TTC549 (cell line): ENCODE results near the gene UGP2.

Experiments used
- FAIRE-seq: peaks from 2 replicates; lab custom pipeline; 2012; peaks lifted over from hg19 to GRCh38; lab: Jason Lieb, UNC

UGP2 gene

DNA sequence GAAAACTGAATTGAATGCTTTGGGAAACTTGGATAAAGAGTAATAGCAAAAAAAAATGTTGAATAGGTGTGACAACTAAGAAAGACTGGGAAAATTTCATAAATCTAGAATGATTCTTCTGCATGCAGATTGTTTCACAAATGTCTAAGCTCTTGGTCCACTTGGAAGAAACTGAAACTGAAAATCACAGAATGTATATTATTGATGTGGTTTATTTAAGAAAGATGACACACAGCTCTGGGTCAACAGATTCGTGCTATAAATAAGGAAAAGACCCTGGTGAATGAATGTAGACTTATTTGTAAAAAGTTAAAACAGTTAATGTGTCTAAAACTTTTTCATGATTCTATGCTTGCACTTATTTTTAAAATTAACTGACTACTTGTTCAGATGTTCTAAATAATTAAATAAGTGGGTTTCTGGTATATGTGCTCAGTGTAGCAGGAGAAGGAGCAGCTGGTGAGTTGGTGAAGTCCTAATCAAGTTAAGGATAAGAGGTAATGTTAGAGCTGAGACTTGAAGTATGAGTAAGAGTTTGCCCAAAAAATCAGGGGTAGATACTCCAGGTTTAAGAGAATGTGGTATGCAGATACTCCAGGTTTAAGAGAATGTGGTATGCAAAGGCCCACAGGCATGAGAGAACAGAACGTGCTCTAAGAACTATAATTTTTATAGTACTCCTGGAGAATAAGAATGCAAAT, 24.5 kb downstream of the UGP2 start:
- FAIRE-seq, result no peak

DNA sequence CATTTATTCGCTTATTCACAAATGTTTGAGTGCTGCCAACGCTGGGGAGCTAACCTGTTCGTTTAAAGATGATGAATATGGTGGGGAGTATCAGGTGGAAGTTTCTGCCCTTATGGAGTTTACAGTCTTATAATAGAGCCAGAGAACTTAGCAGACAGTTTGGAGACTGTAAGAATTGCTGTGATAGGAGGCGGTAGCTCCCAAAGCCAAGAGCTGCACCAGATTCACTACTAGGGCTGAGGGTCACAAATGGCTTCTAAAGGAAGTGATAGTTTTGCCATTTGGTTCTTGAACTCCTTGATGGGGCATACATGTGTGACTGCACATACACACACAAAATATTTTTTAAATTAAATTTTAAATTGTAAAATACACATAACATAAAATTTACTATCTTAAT, 29.0 kb downstream of the UGP2 start:
- FAIRE-seq, result no peak

DNA sequence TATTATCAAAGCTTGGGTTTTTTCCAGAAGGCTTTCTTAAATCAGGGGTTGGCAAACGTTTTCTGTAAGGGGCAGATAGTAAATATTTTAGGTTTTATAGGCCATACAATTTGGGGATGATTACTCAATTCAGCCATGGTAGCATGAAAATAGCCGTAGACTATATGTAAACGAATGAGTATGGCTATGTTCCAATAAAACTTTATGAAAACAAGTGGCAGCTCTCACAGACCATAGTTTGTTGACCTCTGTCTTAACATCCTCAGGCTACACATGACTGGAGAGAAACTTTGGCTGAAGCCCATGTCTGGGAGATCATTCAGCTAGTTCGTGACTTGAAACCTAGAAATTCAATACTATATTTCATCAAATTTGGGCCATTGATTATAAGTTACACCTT, 30.2 kb downstream of the UGP2 start:
- no peak for FAIRE-seq

GRCh38 chr2:63872571-63873328, 31.1 kb downstream of the UGP2 start:
- no peak for FAIRE-seq

- FAIRE-seq, result no peak
Observed at GRCh38 chr2:63874204-63875130, 32.8 kb downstream of the UGP2 start.

DNA sequence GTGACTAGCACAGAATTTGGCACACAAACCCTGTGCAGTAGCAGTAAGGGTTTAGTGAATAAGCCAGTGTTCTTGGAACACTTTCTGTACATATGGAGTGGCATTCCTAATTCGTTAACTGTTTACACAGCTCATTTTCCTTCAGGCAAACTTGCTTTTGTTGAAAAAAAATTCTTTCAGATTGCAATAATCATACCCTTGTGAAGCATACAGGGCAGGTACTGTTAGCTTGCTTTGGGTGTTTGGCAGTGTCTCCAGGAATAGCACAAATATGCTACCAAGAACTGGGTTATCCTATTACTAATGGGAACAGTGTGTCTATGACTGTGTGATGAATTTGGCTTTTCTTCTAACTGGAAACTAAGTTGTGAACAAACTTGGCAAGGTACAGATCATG, 33.4 kb downstream of the UGP2 start:
- no peak for FAIRE-seq

- FAIRE-seq, result no peak
Observed at GRCh38 chr2:63875559-63876245, 34.0 kb downstream of the UGP2 start.

DNA sequence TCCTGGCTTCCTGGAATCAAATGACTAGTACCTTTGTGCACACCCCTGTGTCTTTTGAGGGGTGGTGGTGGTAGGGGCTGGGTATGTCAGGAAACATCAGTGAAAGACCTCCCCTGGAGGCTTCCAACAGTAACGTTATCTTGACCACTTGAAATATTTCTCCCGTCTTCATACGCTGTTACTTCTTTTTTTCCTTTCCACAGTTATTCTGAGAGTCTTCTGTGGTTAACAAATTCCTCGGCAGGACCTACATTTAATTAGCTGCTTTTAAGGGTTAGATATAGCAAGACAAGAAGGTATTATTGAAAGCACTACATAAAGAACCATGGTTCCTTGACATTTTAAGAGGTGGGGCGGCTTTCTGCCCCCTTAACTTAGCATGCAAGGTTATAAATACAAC, 34.6 kb downstream of the UGP2 start:
- FAIRE-seq, result no peak

- no peak for FAIRE-seq
Observed at GRCh38 chr2:63878486-63878885, 36.8 kb downstream of the UGP2 start.

DNA sequence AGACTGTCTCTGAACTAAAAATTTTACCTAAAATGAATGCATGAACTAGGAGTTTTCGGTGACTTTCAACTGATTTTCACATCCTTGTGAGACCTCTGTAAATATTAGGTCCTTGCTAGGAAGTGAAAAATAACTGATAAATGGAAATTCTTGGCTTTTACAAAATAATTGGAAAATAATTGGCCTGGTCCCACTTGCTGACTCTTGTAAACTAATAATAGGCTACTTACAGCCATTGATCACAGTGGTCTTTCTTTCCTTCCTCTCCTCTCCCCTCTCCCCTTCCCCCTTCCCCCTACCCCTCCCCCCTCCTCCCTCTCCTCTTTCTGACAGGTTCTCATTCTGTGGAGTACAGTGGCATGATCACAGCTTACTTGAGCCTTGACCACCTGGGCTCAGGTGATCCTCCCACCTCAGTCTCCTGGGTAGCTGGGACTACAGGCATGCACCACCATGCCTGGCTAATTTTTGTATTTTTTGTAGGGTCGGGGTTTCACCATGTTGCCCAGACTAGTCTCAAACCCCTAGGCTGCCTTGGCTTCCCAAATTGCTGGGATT, 38.3 kb downstream of the UGP2 start:
- no peak for FAIRE-seq

DNA sequence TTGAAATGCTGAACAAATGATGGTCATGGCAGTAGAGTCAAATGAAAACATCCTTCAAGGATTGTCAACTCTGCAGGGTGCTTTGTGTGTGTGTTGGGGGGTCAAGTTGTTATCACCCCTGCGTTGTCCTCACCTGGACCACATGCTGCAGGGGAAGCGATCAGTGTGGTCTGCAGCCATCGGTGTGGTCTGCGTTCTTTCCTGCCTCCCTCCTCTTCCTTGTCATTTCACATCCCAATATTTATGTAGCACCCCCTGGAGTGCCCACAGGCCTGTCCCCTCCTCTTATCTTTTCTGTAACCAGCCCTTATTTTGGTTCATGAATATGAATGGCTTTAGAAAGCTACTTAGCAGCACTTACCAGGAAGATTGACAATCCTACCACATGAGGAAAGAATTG, 38.9 kb downstream of the UGP2 start:
- no peak for FAIRE-seq

DNA sequence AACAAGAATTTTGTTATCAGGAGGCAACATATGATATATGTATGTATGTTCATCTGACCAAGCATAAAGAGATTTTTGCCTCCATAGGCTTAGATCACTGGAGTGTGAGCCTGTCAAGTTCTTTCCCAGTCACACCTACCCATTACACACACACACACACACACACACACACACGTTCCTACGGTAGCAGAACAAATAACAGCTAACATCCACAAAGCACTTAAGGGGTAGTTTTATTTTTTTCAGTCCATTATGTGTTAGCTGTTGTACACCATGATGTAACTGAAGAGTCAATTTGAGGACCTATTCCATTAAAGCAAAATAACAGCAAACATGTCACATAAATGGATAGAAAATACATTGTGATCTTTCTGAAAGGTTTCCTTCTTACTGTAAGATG, 39.5 kb downstream of the UGP2 start:
- no peak for FAIRE-seq

DNA sequence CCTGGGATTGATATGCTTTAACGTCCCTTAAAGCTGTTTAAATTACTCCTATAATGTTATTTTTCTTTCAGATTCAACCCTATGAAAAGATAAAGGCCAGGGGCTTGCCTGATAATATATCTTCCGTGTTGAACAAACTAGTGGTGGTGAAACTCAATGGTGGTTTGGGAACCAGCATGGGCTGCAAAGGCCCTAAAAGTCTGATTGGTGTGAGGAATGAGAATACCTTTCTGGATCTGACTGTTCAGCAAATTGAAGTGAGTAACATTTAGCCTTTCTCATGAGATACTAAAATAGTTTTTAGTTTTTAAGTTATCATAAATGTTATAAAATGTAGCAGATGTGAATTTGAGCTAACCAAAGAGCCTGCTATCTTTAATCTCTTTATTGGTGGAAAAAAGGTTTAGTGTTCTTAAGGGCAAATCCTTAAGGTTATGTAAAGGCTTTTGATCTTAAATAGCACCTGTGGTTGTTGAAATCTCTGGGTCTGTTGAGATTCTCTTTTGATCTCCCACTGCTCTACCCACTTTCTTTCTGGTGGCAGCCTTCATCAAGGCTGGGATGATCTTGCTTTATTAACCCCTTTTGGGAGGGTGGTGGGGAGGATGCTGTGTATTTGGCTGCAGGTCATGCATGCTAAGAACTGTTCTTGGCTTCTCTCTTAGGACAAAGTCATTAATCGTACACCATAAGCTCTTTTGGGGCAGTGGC, 40.9 kb downstream of the UGP2 start:
- no peak for FAIRE-seq

- FAIRE-seq, result no peak
Observed at GRCh38 chr2:63886445-63886844, 44.7 kb downstream of the UGP2 start.

DNA sequence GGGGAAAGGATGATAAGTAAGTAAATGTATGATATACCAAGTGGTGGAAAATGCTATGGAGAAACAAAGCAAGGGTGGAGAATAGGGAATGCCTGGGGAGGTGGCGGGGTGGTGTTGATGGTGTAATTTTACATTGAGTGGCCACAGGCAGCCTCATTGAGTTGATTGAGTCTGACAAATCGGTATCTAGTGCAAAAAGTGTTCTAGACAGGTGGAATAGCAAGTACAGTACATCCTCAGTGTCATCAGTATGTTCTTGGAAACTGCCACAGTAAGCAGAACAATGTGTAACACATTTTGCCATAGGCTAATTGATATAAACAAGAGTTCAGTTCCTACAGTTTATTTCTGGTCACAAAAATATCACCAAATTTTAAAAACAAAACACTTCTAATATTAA, 46.4 kb downstream of the UGP2 start:
- FAIRE-seq, result no peak

- FAIRE-seq, result peak; percentile 59
Observed at GRCh38 chr2:63888490-63889402, 47.0 kb downstream of the UGP2 start.

DNA sequence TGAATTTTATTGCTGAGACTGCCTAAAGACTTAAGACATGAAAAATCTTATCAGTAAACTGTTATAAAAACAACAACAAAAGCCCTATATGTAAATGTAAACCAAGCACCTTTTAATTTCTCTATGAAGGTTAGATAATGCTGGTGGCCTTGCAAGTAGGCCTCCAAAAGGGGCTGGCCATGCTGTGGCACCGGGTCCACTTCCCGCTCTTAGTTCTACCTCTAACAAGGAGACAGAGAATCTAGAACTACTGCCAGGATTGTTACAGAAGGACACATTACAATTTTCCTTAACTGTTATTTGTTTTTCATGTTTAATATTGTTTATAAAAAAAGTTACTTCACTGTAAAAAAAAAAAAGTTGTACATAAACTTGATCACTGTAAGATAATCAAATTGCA, 49.0 kb downstream of the UGP2 start:
- FAIRE-seq, result no peak

- no peak for FAIRE-seq
Observed at GRCh38 chr2:63891488-63892030, 49.9 kb downstream of the UGP2 start.

DNA sequence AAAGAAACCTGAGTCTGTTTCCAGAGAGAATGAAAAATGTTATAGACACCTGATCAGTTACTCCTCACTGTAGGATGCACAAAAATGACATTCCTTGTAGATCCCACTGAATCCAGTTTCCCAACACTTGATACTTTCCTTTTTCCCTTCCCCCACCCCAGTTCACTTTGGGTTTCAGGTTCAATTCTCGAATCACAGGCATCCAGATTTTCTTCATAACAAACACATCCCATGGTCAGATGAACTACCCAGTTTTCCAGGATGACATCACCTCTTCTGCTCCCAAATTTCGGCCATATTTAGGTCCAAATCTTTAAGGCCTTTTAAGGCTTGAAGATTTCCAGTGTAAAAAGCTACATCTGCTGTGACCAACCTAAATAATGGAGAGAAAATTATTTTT, 51.5 kb downstream of the UGP2 start:
- no peak for FAIRE-seq

GRCh38 chr2:63894167-63894566, 52.5 kb downstream of the UGP2 start:
- FAIRE-seq, result no peak
